Measurements from ENCODE around the gene UVRAG.

- TF ChIP-seq, protein P1, sequence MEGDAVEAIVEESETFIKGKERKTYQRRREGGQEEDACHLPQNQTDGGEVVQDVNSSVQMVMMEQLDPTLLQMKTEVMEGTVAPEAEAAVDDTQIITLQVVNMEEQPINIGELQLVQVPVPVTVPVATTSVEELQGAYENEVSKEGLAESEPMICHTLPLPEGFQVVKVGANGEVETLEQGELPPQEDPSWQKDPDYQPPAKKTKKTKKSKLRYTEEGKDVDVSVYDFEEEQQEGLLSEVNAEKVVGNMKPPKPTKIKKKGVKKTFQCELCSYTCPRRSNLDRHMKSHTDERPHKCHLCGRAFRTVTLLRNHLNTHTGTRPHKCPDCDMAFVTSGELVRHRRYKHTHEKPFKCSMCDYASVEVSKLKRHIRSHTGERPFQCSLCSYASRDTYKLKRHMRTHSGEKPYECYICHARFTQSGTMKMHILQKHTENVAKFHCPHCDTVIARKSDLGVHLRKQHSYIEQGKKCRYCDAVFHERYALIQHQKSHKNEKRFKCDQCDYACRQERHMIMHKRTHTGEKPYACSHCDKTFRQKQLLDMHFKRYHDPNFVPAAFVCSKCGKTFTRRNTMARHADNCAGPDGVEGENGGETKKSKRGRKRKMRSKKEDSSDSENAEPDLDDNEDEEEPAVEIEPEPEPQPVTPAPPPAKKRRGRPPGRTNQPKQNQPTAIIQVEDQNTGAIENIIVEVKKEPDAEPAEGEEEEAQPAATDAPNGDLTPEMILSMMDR (IDR thresholded peaks at IDR 0.05): no peak
- no peak for TF ChIP-seq POLR2A (IDR thresholded peaks at IDR 0.05)
Measured at GRCh38 chr11:75781831-75782230, 33.2 kb upstream of the UVRAG start.
